ENCODE measurements around the gene COX6A2. TPM values are rescaled to one million over a fixed set of nuclear protein-coding genes. Genes with fewer than 3 reads are reported as not detected.

COX6A2 gene
- total and polyA plus RNA-seq, 4 donors, result 0.84 to 36.7 (median 8.0) TPM; not detected in 1

GRCh38 chr16:31459687-31460581, 31.8 kb upstream of the COX6A2 start:
- Histone ChIP-seq H3K27me3 (ENCODE audit: control insufficient read depth in 4 of 4, insufficient read depth in 4 of 4, low read length in 3 of 4) (no peaks in the 10 kb centered on the region), H3K36me3 (ENCODE audit: control insufficient read depth in 4 of 4, insufficient read depth in 3 of 4, low read depth in 1 of 4, low read length in 3 of 4) (peaks cover 0 to 4% (median under 1%) of the 10 kb centered on the region in 4 donors), H3K4me1 (ENCODE audit: control insufficient read depth in 4 of 4, insufficient read depth in 4 of 4, low read length in 3 of 4) (peaks cover 27 to 67% (median 53%) of the 10 kb centered on the region in 4 donors), H3K9me3 (ENCODE audit: control insufficient read depth in 4 of 4, low read length in 3 of 4) (no peaks in the 10 kb centered on the region), H3K4me3 (ENCODE audit: low read depth in 1 of 3, low read length in 3 of 3) (peak overlapping the region; percentile 66 to 82 (median 74)), H3K9ac (ENCODE audit: low read depth in 1 of 2, low read length in 2 of 2) (peak overlapping the region; percentile 63 to 75), H3K27ac (ENCODE audit: low read depth in 1 of 2, low read length in 2 of 2) (peak overlapping the region; percentile 97 to 98)
- DNase-seq (ENCODE audit: low spot score), result peak; percentile 100
- 3% methylated on average over 61 of the region's 61 CpGs for WGBS
- TF ChIP-seq, protein P1, sequence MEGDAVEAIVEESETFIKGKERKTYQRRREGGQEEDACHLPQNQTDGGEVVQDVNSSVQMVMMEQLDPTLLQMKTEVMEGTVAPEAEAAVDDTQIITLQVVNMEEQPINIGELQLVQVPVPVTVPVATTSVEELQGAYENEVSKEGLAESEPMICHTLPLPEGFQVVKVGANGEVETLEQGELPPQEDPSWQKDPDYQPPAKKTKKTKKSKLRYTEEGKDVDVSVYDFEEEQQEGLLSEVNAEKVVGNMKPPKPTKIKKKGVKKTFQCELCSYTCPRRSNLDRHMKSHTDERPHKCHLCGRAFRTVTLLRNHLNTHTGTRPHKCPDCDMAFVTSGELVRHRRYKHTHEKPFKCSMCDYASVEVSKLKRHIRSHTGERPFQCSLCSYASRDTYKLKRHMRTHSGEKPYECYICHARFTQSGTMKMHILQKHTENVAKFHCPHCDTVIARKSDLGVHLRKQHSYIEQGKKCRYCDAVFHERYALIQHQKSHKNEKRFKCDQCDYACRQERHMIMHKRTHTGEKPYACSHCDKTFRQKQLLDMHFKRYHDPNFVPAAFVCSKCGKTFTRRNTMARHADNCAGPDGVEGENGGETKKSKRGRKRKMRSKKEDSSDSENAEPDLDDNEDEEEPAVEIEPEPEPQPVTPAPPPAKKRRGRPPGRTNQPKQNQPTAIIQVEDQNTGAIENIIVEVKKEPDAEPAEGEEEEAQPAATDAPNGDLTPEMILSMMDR (IDR thresholded peaks at IDR 0.05; ENCODE audit: low read depth, low read length, missing input control), result no peak
- TF ChIP-seq GABPA (IDR thresholded peaks at IDR 0.05 in 1 of 2, conservative IDR thresholded peaks at IDR 0.05 in 1 of 2) (no peak), HNF4A (conservative IDR thresholded peaks at IDR 0.05) (peak; percentile 91 to 98), SP1 (IDR thresholded peaks at IDR 0.05) (peak; percentile 93), HNF4G (IDR thresholded peaks at IDR 0.05) (no peak), EGR1 (IDR thresholded peaks at IDR 0.05; ENCODE audit: low read depth in 2 of 2) (peak; percentile 82 to 87), FOXA2 (IDR thresholded peaks at IDR 0.05) (peak; percentile 48), MAX (IDR thresholded peaks at IDR 0.05) (peak; percentile 77), NR2F2 (IDR thresholded peaks at IDR 0.05) (peak; percentile 67), FOXA1 (IDR thresholded peaks at IDR 0.05) (peak; percentile 45), REST (IDR thresholded peaks at IDR 0.05) (peak; percentile 42), TAF1 (conservative IDR thresholded peaks at IDR 0.05) (peak; percentile 3), ZBTB33 (IDR thresholded peaks at IDR 0.05) (peak; percentile 83), RXRA (IDR thresholded peaks at IDR 0.05) (peak; percentile 86 to 96), YY1 (IDR thresholded peaks at IDR 0.05) (no peak), RAD21 (IDR thresholded peaks at IDR 0.05) (peak; percentile 29 to 39), JUND (IDR thresholded peaks at IDR 0.05) (peak; percentile 70 to 91)
- TF ChIP-seq, protein P2, sequence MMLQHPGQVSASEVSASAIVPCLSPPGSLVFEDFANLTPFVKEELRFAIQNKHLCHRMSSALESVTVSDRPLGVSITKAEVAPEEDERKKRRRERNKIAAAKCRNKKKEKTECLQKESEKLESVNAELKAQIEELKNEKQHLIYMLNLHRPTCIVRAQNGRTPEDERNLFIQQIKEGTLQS (IDR thresholded peaks at IDR 0.05), result peak; percentile 49

Measured in liver (tissue), 9 donors.